GM21367 (cell line): ENCODE data around the gene UNC93A.
"Not testable (repeated sequence)": the region's sequence is repeated elsewhere in the genome, so short reads cannot be mapped to it uniquely, and the experiment has no call there.

ENCODE experiments used
- ATAC-seq: cut with Tn5 transposase; IDR thresholded peaks from one replicate; pipeline ENCODE4 v1.9.1; 2021; ENCODE audit not compliant: unreplicated experiment

Gene UNC93A

DNA sequence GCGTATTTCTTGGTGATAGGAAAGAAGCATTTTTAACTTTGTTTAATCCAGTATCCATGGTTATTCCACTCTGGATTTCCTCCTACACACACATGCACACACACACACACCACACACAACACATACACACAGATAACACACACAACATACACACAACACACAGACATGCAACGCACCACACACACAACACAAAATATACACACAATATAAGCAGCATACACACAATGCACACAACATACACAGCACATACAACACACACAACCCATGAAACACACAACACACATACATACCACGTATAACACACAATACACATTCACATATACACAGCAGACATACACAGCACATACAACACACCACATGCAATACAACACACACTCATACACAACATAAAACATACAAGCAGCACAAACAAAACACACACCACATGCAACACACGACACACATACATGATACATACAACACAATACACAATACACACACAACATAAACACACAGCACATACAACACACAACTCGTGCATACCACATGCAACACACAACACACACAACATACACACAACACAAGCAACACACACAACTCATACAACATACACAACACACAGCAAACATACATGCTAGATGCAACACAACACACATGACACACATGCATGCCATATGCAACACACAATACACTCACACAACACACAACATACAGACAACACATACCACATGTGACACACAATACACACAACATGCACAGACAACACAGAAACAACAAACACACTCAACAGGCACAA is 46.7 kb downstream of the UNC93A start:
- ATAC-seq = no peak

DNA sequence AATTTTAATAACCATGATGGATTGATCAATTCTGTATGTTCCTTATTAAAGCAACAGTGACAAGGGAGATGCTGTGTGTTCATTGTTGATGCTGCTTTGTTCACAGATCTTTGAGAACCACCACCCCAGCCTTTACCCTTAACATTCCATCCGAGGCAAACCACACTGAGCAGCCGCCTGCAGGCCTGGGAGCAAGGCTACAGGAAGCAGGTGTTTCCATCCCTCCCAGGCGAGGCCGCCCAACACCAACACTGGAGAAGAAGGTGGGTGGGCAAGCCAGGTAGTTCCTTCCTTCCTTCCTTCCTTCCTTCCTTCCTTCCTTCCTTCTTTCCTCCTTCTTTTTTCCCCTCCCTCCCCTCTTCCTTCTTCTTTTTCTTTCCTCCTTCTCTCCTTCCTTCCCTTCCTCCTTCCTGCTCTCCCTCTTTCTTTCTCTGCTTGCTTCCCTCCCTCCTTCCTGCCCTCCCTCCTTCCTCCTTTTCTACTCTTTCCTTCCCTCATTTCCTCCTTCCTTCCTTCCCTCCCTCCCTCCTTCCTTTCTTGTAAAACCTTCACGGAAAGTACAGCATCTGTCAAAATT is 47.5 kb downstream of the UNC93A start:
- ATAC-seq = no peak

DNA sequence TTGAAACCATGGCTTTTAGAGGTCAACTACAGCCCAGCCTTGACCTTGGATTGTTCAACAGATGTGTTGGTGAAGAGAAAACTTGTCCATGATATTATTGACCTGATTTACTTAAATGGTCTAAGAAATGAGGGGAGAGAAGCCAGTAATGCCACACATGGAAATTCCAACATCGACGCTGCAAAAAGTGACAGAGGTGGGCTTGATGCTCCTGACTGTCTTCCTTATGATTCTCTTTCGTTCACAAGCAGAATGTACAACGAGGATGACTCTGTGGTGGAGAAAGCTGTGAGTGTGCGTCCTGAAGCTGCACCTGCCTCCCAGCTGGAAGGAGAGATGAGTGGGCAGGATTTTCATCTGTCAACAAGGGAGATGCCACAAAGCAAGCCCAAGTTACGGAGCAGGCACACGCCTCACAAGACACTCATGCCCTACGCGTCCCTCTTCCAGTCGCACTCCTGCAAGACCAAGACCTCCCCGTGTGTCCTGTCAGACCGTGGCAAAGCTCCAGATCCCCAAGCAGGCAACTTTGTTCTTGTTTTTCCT is 50.0 kb downstream of the UNC93A start:
- no peak for ATAC-seq

DNA sequence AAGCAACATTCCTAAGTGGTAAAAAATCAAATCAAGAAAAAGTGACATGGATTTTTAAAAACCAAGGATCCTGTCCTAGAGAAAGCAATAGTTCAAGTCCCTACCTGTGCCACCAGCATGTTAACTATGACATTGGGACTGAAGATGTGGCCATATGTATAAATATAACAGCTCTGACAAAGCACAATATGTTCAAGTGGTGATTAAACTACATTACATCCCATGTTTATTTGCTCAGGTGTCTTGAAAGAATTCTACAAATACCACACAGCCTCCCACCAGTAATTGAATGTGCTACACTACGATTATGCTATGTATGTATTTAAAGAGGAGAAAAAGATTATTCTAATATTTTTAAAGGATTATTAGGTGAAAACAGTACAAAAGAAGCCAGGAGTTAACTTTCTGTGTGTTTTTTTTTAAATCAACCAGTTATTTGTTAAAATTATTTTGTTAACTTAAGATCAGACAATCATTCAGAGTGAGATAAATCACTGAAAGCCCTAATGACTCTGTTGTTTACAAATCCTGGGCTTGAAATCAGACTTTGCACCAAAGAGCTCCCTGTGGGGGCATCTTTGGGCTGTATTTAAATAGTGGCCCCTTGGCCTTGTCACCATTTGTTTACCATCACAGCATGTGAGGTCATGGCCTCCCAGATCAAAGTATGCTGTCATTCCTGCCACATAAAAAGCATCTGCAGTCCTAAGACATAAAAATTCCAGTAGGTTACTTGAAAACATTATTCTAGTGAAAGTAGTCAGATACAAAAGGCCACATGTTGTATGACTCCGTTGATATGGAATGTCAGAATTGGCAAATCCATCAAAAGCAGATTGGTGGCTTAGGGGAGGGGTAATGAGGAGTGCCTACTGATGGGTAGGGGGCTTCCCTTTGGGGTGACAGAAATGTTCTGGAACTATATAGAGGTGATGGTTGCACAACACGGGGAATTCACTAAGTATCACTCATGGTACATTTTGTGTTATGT is 50.8 kb downstream of the UNC93A start:
- no peak for ATAC-seq

DNA sequence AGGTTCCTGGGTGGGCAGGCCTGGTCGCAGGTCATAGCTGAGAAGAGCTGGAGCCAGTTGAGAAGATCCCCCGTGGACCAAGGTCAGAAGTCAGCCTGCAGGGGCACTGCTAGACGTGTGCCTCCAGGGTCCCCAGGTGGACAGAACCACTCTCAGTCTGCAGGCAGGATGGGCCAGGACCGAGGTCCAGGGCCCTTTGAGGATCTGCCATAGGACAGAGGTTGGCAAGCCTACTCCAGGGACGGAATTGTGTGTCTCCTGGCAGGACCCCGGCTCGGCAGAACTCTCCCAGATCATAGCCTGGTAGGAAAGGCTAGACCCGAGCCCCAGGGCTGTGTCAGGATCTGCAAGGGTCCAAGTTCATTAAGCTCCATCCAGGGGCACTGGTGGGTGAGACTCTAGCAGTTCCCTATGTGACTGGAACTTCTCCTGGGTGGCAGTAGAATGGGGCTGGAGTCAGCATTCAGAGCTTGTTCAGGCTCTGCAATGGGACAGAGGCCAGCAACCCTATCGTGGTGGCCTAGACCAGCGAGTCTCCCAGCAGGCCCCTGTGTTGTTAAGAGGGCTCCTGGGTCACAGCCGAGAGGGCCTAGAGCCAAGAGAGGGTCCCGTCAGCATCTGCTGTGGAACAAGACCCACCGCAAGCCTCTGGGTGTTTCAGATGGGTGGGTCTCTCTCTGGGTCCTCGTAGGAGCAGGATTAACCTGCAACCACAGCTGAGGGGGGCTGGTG is 51.9 kb downstream of the UNC93A start:
- ATAC-seq = no peak

DNA sequence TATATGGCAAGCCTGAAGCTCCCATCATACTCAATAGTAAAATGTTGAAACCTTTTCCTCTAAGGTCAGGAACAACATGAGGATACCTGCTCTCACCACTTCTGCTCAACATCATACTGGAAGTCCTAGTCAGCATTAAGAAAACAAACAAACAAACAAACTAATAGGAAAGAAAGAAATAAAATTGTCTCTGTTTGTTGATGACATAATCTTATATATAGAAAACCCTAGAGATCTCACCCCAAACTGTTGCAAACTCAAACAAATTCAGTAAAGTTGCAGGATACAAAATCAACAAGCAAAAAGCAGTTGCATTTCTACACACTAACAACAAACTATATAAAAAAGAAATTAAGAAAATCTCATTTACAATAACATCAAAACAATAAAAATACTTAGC is 54.2 kb downstream of the UNC93A start:
- no peak for ATAC-seq

DNA sequence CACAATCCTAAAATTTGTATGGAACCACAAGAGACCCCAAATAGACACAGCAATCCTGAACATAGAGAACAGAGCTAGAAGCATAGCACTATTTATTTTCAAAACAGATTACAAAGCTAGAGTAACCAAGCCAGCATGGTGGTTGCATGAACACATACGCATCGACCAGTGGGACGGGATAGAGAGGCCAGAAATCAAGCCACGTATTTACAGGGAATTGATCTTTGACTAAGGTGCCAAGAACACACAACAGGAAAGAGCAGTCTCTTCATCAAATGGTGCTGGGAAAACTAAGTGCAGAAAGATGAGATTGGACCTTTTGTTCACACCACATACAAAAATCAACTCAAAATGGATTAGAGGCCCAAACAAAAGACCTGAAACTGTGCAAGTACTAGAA is 54.8 kb downstream of the UNC93A start:
- ATAC-seq = no peak

DNA sequence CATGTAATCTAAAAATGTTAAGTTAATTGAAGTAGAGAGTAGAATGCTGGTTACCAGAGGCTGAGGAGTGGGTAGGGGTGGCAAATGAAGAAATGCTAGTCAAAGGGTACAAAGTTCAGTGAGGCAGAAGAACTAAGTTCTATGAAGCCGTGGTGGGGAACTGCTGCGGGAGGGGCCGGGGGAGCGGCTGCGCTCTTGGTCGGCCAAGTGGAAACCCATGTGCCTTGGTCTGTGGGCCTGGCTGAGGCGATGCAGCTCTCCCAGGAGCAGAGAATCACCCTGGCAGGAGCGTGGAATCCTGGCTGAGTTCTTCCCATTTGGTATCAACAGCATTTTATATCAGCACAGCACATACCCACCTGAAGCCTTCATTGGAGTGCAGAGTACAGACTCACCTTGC is 56.1 kb downstream of the UNC93A start:
- no peak for ATAC-seq

DNA sequence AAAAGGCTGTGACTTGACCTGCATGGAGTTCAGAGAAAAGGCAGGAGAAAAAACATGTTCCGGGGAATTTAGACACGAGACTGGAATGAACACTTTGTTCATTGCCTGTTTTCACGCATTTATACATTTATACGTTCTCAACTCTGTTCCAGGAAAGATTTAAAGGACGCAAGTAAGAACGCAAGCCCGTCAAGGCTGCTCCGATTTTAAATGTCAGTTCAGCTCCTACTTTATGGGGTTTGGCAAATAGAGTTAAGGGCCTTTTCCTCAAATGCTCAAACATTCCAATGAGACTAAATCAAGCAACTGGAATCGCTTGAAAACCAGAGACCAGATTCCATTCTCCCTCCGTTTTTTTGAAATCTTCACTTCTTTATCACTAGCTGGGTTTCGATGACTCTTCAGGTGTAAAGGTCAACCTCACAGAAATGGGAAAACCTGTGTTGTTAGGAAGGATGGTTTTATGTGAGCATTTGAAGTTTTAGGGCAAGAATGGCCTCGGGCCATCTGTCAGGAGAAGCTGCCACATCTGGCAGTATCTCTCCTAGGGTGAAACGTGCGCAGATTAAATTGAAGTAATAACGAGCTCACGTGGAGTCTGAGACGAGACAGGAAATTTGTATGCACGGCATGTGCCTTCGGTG is 58.6 kb downstream of the UNC93A start:
- no peak for ATAC-seq

DNA sequence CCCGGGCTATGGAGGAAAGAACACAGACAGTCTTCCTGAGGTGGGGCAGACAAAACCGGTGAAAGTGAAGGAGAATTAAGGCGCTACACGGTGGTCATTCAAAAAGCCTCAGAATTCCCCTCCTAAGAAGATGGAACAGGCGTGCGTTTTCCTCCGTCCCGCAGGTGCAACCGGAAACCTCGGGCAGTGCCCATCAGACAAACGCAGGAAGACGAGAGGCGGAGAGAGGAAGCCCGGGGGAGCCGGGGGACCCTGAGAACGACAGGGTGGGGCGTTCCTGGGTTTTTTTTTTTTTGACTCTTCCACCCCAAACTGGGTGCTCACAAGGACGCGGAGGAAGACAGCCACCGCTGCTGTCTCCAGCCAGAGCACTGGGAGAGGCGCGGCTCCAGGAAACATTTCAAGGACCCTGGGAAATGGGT is 59.2 kb downstream of the UNC93A start:
- ATAC-seq = no peak

DNA sequence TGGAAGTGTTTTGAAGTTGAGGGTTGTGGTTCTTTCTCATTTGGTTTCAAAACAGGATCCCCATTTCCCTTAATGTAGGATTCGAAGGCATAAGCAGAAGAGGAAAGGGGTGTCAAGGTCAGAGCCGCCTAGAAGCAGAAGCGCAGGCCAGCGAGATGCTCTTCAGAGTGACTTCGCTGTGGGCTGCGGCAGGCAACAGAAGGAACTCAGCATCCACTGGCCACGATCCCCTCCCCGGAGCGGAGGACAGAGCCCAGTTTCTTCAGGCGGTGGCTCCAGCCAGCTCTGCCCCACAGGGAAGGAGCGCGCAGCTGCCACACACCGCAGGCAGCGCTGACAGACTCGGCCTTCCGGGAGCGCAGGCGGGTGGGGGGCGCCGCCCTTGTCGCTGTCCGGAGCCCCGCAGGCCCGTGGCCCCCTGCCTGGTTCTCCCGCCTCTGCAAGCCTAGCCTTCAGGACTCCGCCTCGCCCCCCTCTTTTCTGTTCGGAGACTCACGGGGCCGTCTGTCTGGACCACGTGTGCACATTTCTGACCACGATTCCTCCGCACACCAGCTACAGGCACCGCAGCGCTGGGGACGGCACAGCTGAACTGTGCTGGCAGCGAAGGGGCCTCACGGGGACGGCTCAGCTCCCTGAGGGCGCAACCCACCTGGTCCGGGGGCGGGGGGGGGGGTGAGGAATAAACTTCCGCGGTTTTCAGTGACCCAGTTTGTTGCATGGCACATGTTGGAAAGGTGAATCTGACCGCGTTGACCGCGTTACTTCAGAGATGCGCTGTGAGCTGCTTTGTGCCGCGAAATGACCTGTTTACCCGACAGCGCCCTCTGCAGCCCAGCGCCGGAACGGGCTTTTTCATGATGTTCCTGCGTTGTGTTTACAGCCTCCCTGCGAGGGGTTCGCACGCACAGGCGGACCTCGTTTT is 59.9 kb downstream of the UNC93A start:
- ATAC-seq = peak; percentile 79

DNA sequence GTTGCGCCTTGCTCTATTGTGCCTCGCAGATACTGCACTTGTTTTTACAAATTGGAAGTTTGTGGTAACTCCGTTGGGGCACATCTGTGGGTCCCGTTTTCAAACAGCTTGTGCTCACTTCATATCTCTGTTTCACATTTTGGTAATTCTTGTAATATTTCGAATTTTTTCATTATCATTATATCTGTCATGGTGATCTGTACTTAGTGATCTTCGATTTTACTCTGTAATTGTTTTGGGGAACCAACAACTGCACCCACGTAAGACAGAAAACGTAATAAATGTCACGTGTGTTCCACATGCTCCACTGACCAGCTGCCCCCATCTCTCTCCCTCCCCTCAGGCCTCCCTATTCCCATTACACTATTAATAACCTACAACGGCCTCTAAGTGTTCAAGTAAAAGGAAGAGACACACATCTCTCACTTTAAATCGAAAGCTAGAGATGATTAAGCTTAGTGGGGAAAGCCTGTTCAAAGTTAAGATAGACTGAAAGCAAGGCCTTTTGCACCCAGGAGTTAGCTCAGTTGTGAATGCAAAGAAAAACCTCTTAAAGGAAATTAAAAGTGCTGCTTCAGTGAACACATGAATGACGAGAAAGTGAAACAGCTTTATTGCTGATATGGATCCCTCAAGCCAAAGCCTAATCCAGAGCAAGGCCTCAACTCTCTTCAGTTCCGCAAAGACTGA is 60.7 kb downstream of the UNC93A start:
- ATAC-seq = no peak

DNA sequence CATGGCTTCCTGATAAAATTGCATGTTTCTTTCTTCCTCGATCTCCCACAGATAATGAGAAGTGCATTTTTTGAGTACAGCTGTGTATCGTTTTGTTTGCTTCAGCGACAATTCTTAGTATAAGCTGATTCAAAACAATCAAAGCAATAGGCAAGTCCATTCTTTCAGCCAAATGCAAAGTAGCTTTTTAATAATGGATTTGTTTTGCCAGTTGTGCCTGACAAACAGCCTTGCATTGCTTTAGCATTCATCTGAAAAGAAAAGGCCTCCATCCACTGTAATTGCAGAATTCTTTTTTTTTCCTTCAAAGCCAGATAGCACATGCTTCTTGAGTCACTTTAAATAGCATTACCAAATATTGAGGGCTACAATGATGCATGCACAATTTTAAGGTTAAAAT is 65.8 kb downstream of the UNC93A start:
- no peak for ATAC-seq

DNA sequence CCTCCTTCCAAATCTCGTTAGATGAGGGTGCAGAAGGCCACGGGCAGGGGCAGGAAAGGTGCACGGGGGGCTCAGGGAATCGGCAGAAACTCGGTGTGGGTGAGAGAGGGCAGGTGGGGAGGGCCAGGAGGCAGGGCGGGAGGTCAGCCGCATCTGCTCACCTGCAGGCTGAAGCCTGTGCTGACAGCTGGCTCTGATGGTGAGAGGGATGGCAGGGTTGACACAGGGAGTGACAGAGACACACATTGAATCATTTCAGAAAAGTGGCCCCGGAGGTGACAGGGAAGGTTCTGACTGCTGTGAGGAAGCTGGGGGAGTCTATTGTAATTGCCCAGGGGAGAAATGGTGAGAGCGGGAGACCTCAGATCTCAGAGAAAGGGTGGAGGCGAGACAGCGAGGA is 67.3 kb downstream of the UNC93A start:
- ATAC-seq = not testable (repeated sequence)

DNA sequence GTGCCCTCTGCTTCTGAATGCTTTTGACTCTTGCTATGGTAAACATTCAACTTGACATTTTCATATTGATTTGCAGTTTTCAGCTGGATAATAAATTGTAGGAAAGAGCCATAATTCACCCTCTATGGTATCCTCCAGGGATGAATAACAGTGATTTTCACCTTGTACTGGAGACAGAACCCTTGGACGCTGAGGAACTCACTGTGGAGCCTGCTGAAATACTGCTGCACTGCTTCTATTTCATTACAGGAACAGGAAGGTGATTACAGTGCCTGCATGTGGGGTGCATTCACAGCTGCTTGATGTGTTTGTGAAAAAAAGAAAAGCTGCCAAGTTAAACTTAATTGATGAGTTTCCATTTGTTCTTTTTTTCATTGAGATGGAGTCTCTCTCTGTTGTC is 70.1 kb downstream of the UNC93A start:
- not testable (repeated sequence) for ATAC-seq
